ENCODE results near the gene SLC25A34. TPM values are rescaled to one million over a fixed set of nuclear protein-coding genes. Genes with fewer than 3 reads are reported as not detected.
"Not testable (repeated sequence)": the region's sequence is repeated elsewhere in the genome, so short reads cannot be mapped to it uniquely, and the experiment has no call there.

SLC25A34 gene
- total RNA-seq, 1 donor from 2014 or later = 5.8 TPM

DNA sequence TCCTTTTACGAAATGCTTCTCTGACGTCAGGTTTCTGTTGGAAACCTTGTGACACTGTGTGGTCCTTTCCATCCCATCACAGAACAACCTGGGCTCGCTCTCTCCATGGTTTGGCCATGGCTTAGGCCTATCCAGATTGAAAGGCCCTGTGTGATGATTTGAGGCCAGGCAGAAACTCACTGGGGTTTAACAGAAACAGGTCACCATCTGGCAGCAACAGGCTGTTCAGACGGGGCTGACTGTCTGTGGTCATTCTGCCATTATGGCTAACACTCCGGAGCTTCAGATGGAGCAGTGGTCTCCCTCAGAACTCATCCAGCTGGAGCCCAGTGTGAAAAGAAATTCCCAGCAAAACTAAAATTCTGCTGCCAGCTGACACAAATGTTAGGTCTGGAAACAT, 42.7 kb upstream of the SLC25A34 start:
- peak overlapping the region; percentile 97 for H3K27ac Mint-ChIP-seq
- intact Hi-C loops (cut with micrococcal nuclease) = no loop called here
- H3K9me3 Mint-ChIP-seq = no peaks in the 10 kb centered on the region
- ChIA-PET POLR2A (interaction anchor here (1.0 to 5.6 kb wide), 4 partner anchors 8 to 19 kb away, joined by 4 to 54 read pairs (median 10); partner anchors contain the start of gene PLEKHM2), CTCF (no interaction called here)
- peaks cover 32% of the 10 kb centered on the region for H3K36me3 Mint-ChIP-seq (ENCODE audit: low read depth)
- no peaks in the 10 kb centered on the region for H3K27me3 Mint-ChIP-seq
- TF ChIP-seq, protein P1, sequence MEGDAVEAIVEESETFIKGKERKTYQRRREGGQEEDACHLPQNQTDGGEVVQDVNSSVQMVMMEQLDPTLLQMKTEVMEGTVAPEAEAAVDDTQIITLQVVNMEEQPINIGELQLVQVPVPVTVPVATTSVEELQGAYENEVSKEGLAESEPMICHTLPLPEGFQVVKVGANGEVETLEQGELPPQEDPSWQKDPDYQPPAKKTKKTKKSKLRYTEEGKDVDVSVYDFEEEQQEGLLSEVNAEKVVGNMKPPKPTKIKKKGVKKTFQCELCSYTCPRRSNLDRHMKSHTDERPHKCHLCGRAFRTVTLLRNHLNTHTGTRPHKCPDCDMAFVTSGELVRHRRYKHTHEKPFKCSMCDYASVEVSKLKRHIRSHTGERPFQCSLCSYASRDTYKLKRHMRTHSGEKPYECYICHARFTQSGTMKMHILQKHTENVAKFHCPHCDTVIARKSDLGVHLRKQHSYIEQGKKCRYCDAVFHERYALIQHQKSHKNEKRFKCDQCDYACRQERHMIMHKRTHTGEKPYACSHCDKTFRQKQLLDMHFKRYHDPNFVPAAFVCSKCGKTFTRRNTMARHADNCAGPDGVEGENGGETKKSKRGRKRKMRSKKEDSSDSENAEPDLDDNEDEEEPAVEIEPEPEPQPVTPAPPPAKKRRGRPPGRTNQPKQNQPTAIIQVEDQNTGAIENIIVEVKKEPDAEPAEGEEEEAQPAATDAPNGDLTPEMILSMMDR (IDR thresholded peaks at IDR 0.05) = no peak
- peaks cover 77% of the 10 kb centered on the region for H3K4me1 Mint-ChIP-seq
- ATAC-seq (ENCODE audit: low read depth) = no peak
- no peak overlapping the region for H3K4me3 Mint-ChIP-seq
- no peak for DNase-seq

DNA sequence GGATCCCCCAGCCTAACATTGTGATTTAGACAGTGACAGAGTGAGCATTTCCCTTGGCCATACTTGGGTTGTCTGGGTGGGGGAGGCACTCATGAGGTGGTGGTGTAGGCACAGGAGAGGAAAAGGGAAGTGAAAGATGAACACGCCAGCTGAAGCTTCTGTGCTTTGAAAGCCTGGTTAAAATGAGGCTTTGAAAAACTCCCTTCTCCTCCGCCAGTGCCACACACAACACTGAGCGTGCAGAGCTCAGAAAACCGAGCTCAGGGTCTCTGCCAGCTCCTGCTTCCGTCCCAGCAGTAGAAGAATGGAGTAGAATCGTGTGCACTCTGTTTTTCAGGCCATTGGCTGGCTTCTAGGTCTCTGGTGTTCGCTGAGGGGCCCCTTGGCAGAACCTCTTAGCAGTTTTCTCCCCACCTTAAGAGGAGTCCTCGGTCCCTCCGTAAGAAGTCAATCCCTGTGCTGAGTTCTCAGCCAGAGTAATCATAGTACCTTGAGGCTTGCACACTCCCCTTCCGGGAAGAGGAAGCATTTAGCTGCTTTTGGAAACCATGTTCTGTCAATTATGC, 39.0 kb upstream of the SLC25A34 start:
- peaks cover 75% of the 10 kb centered on the region for H3K4me1 Mint-ChIP-seq
- TF ChIP-seq, protein P1 (IDR thresholded peaks at IDR 0.05) = no peak

DNA sequence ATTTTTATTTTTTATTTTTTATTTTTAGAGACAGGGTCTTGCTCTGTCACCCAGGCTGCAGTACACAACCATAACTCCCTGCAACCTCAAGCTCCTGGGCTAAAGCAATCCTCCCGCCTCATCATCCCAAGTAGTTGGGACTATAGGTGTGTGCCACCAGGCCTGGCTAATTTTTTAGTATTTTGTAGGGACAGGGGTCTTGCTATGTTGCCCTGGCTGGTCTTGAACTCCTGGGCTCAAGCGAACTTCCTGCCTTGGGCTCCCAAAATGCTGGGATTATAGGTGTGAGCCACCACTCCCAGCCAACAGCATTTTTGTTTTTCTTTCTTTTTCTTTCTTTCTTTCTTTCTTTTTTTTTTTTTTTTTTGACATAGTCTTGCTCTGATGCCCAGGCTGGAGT, 37.9 kb upstream of the SLC25A34 start:
- Mint-ChIP-seq H3K36me3 (ENCODE audit: low read depth) (peaks cover 27% of the 10 kb centered on the region), H3K27me3 (no peaks in the 10 kb centered on the region), H3K4me3 (no peak overlapping the region), H3K9me3 (no peaks in the 10 kb centered on the region), H3K4me1 (peaks cover 74% of the 10 kb centered on the region), H3K27ac (peak overlapping the region; percentile 41)
- ChIA-PET CTCF (interaction anchor here (1.8 kb wide), 1 partner anchor 13 kb away, joined by 7 read pairs; no protein-coding TSS in a partner anchor), POLR2A (interaction anchor here (0.6 to 5.6 kb wide), 8 partner anchors 10 to 654 kb away, joined by 3 to 80 read pairs (median 8); partner anchors contain the start of genes DDI2, DNAJC16, FBXO42 and PLEKHM2)
- TF ChIP-seq, protein P1 (IDR thresholded peaks at IDR 0.05) = no peak
- DNase-seq (no peak), ATAC-seq (ENCODE audit: low read depth) (no peak)
- intact Hi-C loops (cut with micrococcal nuclease) = loop anchor here (5.0 kb wide), 3 partner anchors 36 to 96 kb away; partner anchors contain the start of gene TMEM82

More for the DNA sequence above, 39.0 kb upstream of the SLC25A34 start:
- peak overlapping the region; percentile 97 for H3K27ac Mint-ChIP-seq
- no peaks in the 10 kb centered on the region for H3K27me3 Mint-ChIP-seq
- intact Hi-C loops (cut with micrococcal nuclease) = loop anchor here (1.0 to 5.0 kb wide), 7 partner anchors 15 to 172 kb away; partner anchors contain the start of genes CASP9, DDI2 and TMEM82
- no peaks in the 10 kb centered on the region for H3K9me3 Mint-ChIP-seq
- peaks cover 27% of the 10 kb centered on the region for H3K36me3 Mint-ChIP-seq (ENCODE audit: low read depth)
- POLR2A ChIA-PET = interaction anchor here (0.5 to 5.6 kb wide), 23 partner anchors 9 to 817 kb away, joined by 3 to 80 read pairs (median 4); partner anchors contain the start of genes AGMAT, CPLANE2, DDI2 and DNAJC16
- CTCF ChIA-PET = interaction anchor here (1.2 to 1.8 kb wide), 4 partner anchors 12 to 125 kb away, joined by 3 to 7 read pairs (median 4); partner anchors contain the start of gene DDI2
- DNase-seq (peak; percentile 60), ATAC-seq (ENCODE audit: low read depth) (peak; percentile 92)
- peak overlapping the region; percentile 81 for H3K4me3 Mint-ChIP-seq

DNA sequence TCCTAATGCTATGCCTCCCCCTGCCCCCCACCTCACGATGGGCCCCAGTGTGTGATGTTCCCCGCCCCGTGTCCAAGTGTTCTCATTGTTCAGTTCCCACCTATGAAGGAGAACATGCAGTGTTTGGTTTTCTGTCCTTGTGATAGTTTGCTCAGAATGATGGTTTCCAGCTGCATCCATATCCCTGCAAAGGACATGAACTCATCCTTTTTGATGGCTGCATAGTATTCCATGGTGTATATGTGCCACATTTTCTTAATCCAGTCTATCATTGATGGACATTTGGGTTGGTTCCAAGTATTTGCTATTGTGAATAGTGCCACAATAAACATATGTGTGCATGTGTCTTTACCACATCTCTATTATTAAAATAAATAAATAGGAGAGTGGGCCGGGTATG, 36.7 kb upstream of the SLC25A34 start:
- H3K27me3 Mint-ChIP-seq; POLR2A ChIA-PET; H3K4me3 Mint-ChIP-seq; ATAC-seq (ENCODE audit: low read depth); CTCF ChIA-PET; H3K9me3 Mint-ChIP-seq; H3K27ac Mint-ChIP-seq; DNase-seq: not testable (repeated sequence)
- Mint-ChIP-seq H3K36me3 (ENCODE audit: low read depth) (peaks cover 26% of the 10 kb centered on the region), H3K4me1 (peaks cover 74% of the 10 kb centered on the region)
- intact Hi-C loops (cut with micrococcal nuclease) = loop anchor here (5.0 kb wide), 3 partner anchors 37 to 97 kb away; partner anchors contain the start of gene TMEM82

DNA sequence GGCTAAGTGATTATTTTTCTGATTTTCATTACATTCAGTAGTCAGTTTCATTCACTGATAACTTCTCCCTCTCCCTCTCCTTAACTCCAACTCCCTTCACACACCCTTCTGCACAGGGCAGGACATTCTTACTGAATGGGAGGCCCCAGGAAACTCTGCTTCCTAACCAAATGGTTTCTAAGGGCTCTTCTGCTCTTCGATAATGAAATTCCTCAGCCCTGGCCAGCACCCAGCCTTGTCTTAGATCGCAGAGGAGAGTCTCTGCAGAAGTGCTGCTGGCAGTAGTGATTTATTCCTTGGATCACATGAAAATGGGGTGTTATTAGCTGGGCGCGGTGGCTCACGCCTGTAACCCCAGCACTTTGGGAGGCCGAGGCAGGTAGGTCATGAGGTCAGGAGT, 35.5 kb upstream of the SLC25A34 start:
- intact Hi-C loops (cut with micrococcal nuclease) = no loop called here
- POLR2A ChIA-PET = no interaction called here

More for the DNA sequence above, 35.5 kb upstream of the SLC25A34 start:
- H3K9me3 Mint-ChIP-seq = no peaks in the 10 kb centered on the region
- peaks cover 64% of the 10 kb centered on the region for H3K4me1 Mint-ChIP-seq
- peak overlapping the region; percentile 66 for H3K27ac Mint-ChIP-seq
- DNase-seq = no peak
- ATAC-seq (ENCODE audit: low read depth) = no peak
- no peaks in the 10 kb centered on the region for H3K27me3 Mint-ChIP-seq
- peaks cover 33% of the 10 kb centered on the region for H3K36me3 Mint-ChIP-seq (ENCODE audit: low read depth)
- no peak overlapping the region for H3K4me3 Mint-ChIP-seq
- CTCF ChIA-PET = no interaction called here
- TF ChIP-seq, protein P1 (IDR thresholded peaks at IDR 0.05) = no peak

Data from activated B cell treated with CpG ODN at 0.5 μM for 24 hours (primary cell).